T47D (cell line): ENCODE results near the gene KRTAP10-8.
"Not testable (repeated sequence)": the region's sequence is repeated elsewhere in the genome, so short reads cannot be mapped to it uniquely, and the experiment has no call there.

Experiments used
- DNase-seq, 2 experiments: peaks; one replicate each; pipeline versions ENCODE4 v3.0.0 to v3.0.0-alpha.2; 2011 to 2012; ENCODE audit warnings: low read depth in 1 of 2, low spot score in 1 of 2
- JUND ChIP-seq: IDR thresholded peaks from 2 replicates; pipeline ENCODE4 v1.6.1; 2012; ENCODE audit warnings: low read depth
- in situ Hi-C: cut with HindIII; loops from 2 replicates; pipeline ENCODE4 v1.10.0; 2016; ENCODE audit warnings: low sequenced_read_pairs, low pct_unique_long_range_greater_than_20kb

The KRTAP10-8 gene

GRCh38 chr21:44625756-44626155, 13.9 kb downstream of the KRTAP10-8 start:
- TF ChIP-seq JUND: no peak

GRCh38 chr21:44626262-44626661, 14.4 kb downstream of the KRTAP10-8 start:
- in situ Hi-C loops: no loop called here
- no peak for TF ChIP-seq JUND
- no peak for DNase-seq

More at GRCh38 chr21:44625756-44626155, 13.9 kb downstream of the KRTAP10-8 start:
- no peak for DNase-seq
- in situ Hi-C loops: no loop called here

- TF ChIP-seq JUND: no peak
- in situ Hi-C loops: no loop called here
- DNase-seq: no peak
Observed at GRCh38 chr21:44626673-44627143, 14.8 kb downstream of the KRTAP10-8 start, which contains the start of gene KRTAP10-9. KRTAP10-9 (plus strand) TSS chr21:44627093; CDS start chr21:44627172, 79 bp downstream.

- in situ Hi-C loops, DNase-seq: not testable (repeated sequence)
Observed at GRCh38 chr21:44627181-44627822, 15.4 kb downstream of the KRTAP10-8 start.

GRCh38 chr21:44627831-44628233, 16.0 kb downstream of the KRTAP10-8 start:
- DNase-seq, in situ Hi-C loops: not testable (repeated sequence)

GRCh38 chr21:44628707-44629391, 17.0 kb downstream of the KRTAP10-8 start:
- in situ Hi-C loops: no loop called here

GRCh38 chr21:44630440-44630839, 18.6 kb downstream of the KRTAP10-8 start:
- in situ Hi-C loops: no loop called here
- TF ChIP-seq JUND: no peak
- no peak for DNase-seq

More at GRCh38 chr21:44628707-44629391, 17.0 kb downstream of the KRTAP10-8 start:
- TF ChIP-seq JUND: no peak
- DNase-seq: no peak

- TF ChIP-seq JUND: no peak
- DNase-seq: no peak
- in situ Hi-C loops: no loop called here
Observed at GRCh38 chr21:44632067-44632466, 20.2 kb downstream of the KRTAP10-8 start.

- in situ Hi-C loops: no loop called here
- no peak for TF ChIP-seq JUND
- DNase-seq: no peak
Observed at GRCh38 chr21:44636209-44637017, 24.5 kb downstream of the KRTAP10-8 start.

GRCh38 chr21:44637018-44637850, 25.4 kb downstream of the KRTAP10-8 start, which contains the start of gene KRTAP10-10:
KRTAP10-10 (plus strand) TSS chr21:44637356; CDS start chr21:44637418, 62 bp downstream.
- no peak for TF ChIP-seq JUND
- no peak for DNase-seq
- in situ Hi-C loops: no loop called here

GRCh38 chr21:44637851-44638348, 26.0 kb downstream of the KRTAP10-8 start:
- in situ Hi-C loops, DNase-seq: not testable (repeated sequence)

- DNase-seq, in situ Hi-C loops: not testable (repeated sequence)
Observed at GRCh38 chr21:44638506-44639330, 26.8 kb downstream of the KRTAP10-8 start.
